Measurements from ENCODE around the gene POLR3G.

- TF ChIP-seq, protein P1, sequence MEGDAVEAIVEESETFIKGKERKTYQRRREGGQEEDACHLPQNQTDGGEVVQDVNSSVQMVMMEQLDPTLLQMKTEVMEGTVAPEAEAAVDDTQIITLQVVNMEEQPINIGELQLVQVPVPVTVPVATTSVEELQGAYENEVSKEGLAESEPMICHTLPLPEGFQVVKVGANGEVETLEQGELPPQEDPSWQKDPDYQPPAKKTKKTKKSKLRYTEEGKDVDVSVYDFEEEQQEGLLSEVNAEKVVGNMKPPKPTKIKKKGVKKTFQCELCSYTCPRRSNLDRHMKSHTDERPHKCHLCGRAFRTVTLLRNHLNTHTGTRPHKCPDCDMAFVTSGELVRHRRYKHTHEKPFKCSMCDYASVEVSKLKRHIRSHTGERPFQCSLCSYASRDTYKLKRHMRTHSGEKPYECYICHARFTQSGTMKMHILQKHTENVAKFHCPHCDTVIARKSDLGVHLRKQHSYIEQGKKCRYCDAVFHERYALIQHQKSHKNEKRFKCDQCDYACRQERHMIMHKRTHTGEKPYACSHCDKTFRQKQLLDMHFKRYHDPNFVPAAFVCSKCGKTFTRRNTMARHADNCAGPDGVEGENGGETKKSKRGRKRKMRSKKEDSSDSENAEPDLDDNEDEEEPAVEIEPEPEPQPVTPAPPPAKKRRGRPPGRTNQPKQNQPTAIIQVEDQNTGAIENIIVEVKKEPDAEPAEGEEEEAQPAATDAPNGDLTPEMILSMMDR (IDR thresholded peaks at IDR 0.05): no peak
- TF ChIP-seq POLR2A (IDR thresholded peaks at IDR 0.05) (no peak), POLR2AphosphoS5 (IDR thresholded peaks at IDR 0.05) (no peak), EP300 (IDR thresholded peaks at IDR 0.05) (no peak)
Observed at GRCh38 chr5:90560771-90561170, 86.1 kb downstream of the POLR3G start.
